Tibial nerve (tissue), 4 donors: ENCODE results near the gene LRRC74B. TPM values are rescaled to one million over a fixed set of nuclear protein-coding genes. Genes with fewer than 3 reads are reported as not detected.

Experiments
- DNase-seq, 2 donors: peaks; one replicate each; pipeline ENCODE4 v3.0.0-alpha.2; 2019; ENCODE audit warnings: low spot score in 2 of 2
- H3K27ac ChIP-seq, 4 donors: fragments of 200-600 bp; sonication (generic) in 3 of 4; one replicate each; pipeline ENCODE4 v1.5.1; 2017 to 2019; ENCODE audit warnings: mild to moderate bottlenecking in 1 of 4
- H3K27me3 ChIP-seq, 2 donors: fragments of 200-600 bp; sonication (generic) in 1 of 2; one replicate each; pipeline versions ENCODE4 v1.5.1 to v1.6.0; 2017 to 2019
- H3K36me3 ChIP-seq, 3 donors: fragments of 200-600 bp; sonication (generic); one replicate each; pipeline ENCODE4 v1.5.1; 2018 to 2019
- H3K4me1 ChIP-seq, 4 donors: fragments of 200-600 bp; sonication (generic) in 3 of 4; one replicate each; pipeline ENCODE4 v1.5.1; 2017 to 2019
- H3K4me3 ChIP-seq, 4 donors: fragments of 200-600 bp; sonication (generic) in 3 of 4; one replicate each; pipeline ENCODE4 v1.5.1; 2017 to 2019; ENCODE audit warnings: mild to moderate bottlenecking in 1 of 4, moderate library complexity in 1 of 4
- H3K9me3 ChIP-seq, 4 donors: fragments of 200-600 bp; sonication (generic) in 3 of 4; one replicate each; pipeline ENCODE4 v1.5.1; 2017 to 2019
- EP300 ChIP-seq, 2 donors: sonication (generic); formaldehyde crosslinking; IDR thresholded peaks; one replicate each; pipeline ENCODE4 v1.6.1; 2017; ENCODE audit warnings: antibody characterized with exemption in 2 of 2, mild to moderate bottlenecking in 1 of 2
- POLR2A ChIP-seq, 2 donors: fragments of 450-650 bp; IDR thresholded peaks; one replicate each; pipeline ENCODE4 v1.6.1; 2017; ENCODE audit warnings: antibody characterized with exemption in 2 of 2, mild to moderate bottlenecking in 2 of 2, moderate library complexity in 2 of 2
- WGBS, 2 donors: methylation state at CpG; one replicate each; pipeline ENCODE4 v1.1.5; 2018; 5-methylcytosine and 5-hydroxymethylcytosine counted together
- total RNA-seq, 4 donors: library from RNA; depleted of rRNA; stranded (reverse); fragments of >200 nt; gene quantifications; one replicate each; pipeline ENCODE4 v1.1.0, GENCODE V29; 2016
- TF ChIP-seq, protein P1 (sequence below), 5 experiments: fragments of 200-600 bp in 3 of 5; fragments of 450-650 bp in 2 of 5; sonication (generic) in 3 of 5; IDR thresholded peaks; one replicate each; pipeline ENCODE4 v1.5.1; 2016 to 2019; ENCODE audit warnings: antibody characterized with exemption in 5 of 5, mild to moderate bottlenecking in 3 of 5, moderate library complexity in 2 of 5

LRRC74B gene
- total RNA-seq, 4 donors from 2014 or later: 0.39 TPM; not detected in 3

DNA sequence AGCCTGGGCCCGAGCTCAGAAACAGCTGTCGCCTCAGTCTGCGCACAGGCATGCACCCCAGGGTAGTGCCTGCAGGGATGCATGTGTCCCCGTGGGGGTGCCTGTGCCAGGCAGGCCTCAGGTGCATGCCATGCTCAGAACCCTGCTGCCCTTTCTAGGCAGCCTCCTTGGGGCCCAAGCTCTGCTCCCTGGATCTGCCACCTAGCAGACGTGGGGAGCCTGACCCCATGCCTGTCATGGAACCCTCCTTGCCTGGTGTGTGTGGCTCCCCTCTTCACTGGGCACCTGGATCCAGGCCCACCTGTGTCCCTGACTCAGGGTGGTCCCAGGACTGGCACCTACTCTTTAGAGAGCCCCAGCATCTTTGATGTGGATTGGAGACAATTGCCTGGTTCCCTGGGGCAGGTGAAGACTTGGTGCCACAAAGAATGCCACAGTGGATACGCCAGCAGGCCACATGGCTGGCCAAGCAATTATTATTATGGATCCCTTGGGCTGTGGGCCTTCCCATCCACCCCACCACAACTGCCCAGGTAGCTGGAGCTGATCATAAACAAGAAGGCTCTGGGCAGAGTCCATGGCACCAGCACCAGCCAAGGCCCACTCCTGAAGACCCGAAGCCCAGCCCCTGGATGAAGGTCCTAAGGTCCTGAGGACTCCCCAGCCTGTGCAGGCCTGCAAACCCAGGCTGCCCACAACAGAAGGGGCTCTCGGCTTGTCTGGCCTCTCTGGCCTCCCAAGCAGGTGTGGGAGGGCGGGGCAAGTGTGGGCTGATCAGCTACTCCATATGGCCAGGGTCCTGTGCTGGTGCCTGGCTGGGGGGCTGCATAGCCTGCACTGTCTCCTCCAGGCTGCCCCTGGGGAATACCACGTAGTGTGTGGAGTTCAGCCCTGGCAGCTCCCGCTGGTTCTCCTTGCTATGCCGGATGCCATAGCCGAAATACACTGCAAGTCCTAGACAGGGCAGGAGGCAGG is 17.2 kb upstream of the LRRC74B start:
- DNase-seq: no peak
- Histone ChIP-seq H3K27ac (no peak overlapping the region), H3K9me3 (no peaks in the 10 kb centered on the region), H3K4me1 (peaks cover 0 to 18% (median 9%) of the 10 kb centered on the region in 4 donors), H3K27me3 (peaks cover 0 to 40% of the 10 kb centered on the region in 2 donors), H3K4me3 (no peak overlapping the region), H3K36me3 (no peaks in the 10 kb centered on the region)
- TF ChIP-seq, protein P1, sequence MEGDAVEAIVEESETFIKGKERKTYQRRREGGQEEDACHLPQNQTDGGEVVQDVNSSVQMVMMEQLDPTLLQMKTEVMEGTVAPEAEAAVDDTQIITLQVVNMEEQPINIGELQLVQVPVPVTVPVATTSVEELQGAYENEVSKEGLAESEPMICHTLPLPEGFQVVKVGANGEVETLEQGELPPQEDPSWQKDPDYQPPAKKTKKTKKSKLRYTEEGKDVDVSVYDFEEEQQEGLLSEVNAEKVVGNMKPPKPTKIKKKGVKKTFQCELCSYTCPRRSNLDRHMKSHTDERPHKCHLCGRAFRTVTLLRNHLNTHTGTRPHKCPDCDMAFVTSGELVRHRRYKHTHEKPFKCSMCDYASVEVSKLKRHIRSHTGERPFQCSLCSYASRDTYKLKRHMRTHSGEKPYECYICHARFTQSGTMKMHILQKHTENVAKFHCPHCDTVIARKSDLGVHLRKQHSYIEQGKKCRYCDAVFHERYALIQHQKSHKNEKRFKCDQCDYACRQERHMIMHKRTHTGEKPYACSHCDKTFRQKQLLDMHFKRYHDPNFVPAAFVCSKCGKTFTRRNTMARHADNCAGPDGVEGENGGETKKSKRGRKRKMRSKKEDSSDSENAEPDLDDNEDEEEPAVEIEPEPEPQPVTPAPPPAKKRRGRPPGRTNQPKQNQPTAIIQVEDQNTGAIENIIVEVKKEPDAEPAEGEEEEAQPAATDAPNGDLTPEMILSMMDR (IDR thresholded peaks at IDR 0.05): no peak
- TF ChIP-seq EP300 (IDR thresholded peaks at IDR 0.05) (no peak), POLR2A (IDR thresholded peaks at IDR 0.05) (no peak)
- WGBS, 2 donors: 87 to 100% methylated on average over 1 to 10 of the region's 13 CpGs

DNA sequence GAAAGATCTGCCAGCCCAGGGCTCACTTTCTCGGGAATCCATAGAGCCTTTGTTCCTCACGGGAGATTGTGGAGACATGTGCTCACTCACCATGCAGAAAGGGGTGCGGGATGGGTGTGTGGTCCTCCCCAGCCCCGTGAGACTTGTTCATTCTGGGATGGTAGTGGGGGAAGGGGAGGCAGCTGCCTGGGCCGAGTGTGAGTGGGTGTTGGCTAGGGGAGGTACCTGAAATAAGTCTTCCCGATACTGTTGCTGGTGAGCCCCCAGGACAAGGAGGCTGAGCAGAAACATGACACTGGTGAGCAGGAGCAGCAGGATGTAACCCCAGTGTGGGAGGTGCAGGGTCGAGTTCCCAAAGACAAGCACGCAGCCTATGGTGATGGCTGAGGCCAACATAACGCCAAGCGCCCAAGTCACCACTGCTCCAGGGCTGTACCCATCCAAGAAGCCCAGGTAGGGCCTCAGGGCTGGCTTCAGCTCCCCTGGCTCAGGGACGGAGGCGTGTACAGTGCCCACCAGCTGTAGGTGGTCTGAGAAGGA is 16.2 kb upstream of the LRRC74B start:
- no peak for DNase-seq
- WGBS, 2 donors: 57 to 59% methylated on average over 12 of the region's 12 CpGs
- TF ChIP-seq, protein P1 (IDR thresholded peaks at IDR 0.05): no peak
- TF ChIP-seq EP300 (IDR thresholded peaks at IDR 0.05): no peak
- TF ChIP-seq POLR2A (IDR thresholded peaks at IDR 0.05): no peak
- peaks cover 0 to 18% (median 9%) of the 10 kb centered on the region in 4 donors for H3K4me1 ChIP-seq
- no peaks in the 10 kb centered on the region for H3K9me3 ChIP-seq
- no peak overlapping the region for H3K4me3 ChIP-seq
- H3K36me3 ChIP-seq: no peaks in the 10 kb centered on the region
- H3K27me3 ChIP-seq: peaks cover 0 to 40% of the 10 kb centered on the region in 2 donors
- no peak overlapping the region for H3K27ac ChIP-seq

DNA sequence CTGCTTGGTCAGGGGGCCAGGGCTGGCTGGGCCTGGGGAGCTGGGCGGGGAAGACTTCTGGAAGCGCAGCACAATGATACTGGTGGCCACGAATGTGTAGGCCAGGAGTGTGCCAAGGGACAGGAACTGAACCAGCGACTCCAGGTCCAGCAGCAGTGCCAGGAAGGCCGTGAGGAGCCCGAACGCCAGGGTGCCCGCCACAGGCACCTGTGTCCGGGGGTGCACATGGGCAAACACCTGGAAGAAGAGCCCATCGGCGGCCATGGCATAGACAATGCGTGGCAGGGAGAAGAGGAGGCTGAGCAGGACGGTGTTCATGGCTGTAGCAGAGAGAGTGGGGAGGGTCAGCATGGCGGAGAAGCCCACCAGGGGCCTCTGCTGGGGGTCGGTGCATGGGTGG is 15.7 kb upstream of the LRRC74B start:
- Histone ChIP-seq H3K4me1 (peaks cover 0 to 18% (median 9%) of the 10 kb centered on the region in 4 donors), H3K27ac (no peak overlapping the region), H3K9me3 (no peaks in the 10 kb centered on the region), H3K36me3 (no peaks in the 10 kb centered on the region), H3K27me3 (peaks cover 0 to 40% of the 10 kb centered on the region in 2 donors), H3K4me3 (no peak overlapping the region)
- no peak for DNase-seq
- TF ChIP-seq EP300 (IDR thresholded peaks at IDR 0.05) (no peak), POLR2A (IDR thresholded peaks at IDR 0.05) (no peak)
- TF ChIP-seq, protein P1 (IDR thresholded peaks at IDR 0.05): no peak
- 91 to 96% methylated on average over 15 of the region's 15 CpGs for WGBS, 2 donors

DNA sequence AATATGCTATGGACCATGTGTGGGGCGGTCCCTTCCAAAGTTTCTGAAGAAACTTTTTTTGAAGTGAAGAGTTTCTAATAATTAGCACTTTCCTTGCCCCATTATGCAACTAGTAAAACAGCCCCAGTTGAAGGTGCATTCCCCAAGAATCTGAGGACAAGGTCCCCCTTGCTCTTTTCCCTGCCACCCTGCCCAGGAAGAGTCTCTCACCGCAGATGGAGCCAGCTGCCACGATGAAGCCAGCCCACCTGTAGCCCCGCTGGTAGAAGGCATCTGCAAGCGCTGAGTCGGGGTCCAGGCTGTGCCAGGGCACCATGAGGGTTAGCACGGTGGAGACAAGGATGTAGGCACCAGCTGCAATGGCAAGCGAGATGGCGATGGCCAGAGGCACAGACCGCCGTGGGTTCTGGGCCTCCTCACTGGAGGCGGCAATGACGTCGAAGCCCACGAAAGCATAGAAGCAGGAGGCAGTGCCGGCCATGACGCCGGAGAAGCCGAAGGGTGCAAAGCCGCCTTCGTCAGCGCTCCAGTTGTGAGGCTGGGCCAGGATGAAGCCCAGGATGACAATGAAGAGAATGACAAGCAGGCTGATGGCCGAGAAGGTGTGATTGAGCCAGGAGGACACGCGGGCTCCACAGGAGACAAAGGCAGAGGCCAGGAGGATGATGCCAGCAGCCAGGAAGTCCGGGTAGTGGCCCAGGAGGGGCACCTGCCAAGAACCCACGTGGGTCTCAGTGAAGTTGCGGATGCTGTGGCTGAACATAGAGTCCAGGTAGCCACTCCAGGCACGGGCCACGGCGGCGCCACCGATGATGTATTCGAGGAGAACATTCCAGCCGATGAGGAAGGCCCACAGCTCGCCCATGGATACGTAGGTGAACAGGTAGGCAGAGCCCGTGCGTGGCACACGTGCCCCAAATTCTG is 14.9 kb upstream of the LRRC74B start:
- TF ChIP-seq EP300 (IDR thresholded peaks at IDR 0.05) (no peak), POLR2A (IDR thresholded peaks at IDR 0.05) (no peak)
- TF ChIP-seq, protein P1 (IDR thresholded peaks at IDR 0.05): no peak
- H3K4me3 ChIP-seq: no peak overlapping the region
- no peaks in the 10 kb centered on the region for H3K9me3 ChIP-seq
- 92 to 93% methylated on average over 36 to 40 of the region's 40 CpGs for WGBS, 2 donors
- no peak overlapping the region for H3K27ac ChIP-seq
- peaks cover 0 to 18% (median 9%) of the 10 kb centered on the region in 4 donors for H3K4me1 ChIP-seq
- H3K36me3 ChIP-seq: no peaks in the 10 kb centered on the region
- peaks cover 0 to 40% of the 10 kb centered on the region in 2 donors for H3K27me3 ChIP-seq
- DNase-seq: no peak
